Motor neuron (in vitro differentiated cells): ENCODE measurements around the gene RBM8A. TPM values are rescaled to one million over a fixed set of nuclear protein-coding genes. Genes with fewer than 3 reads are reported as not detected.
A peak's percentile ranks its signal among the peaks of the same experiment; 100 is the strongest.

Source experiments
- ATAC-seq, 8 experiments: fragments of 200-7000 bp; cut with Tn5 transposase; replicated peaks in 6 of 8; 2 replicates each; pipeline ENCODE4 v1.8.0; 2021; ENCODE audit warnings: mild to moderate bottlenecking in 8 of 8, moderate library complexity in 8 of 8
- H3K27ac ChIP-seq, 2 donors: fragments of 250-450 bp; sonication (Bioruptor Pico); 2 replicates each; pipeline ENCODE4 v1.9.0; 2021; ENCODE audit warnings: antibody characterized with exemption in 2 of 2, mild to moderate bottlenecking in 2 of 2, moderate library complexity in 1 of 2
- H3K4me1 ChIP-seq, 2 donors: fragments of 250-450 bp; sonication (Bioruptor Pico); replicated peaks in 1 of 2; 2 replicates each; pipeline ENCODE4 v1.6.1; 2021; ENCODE audit warnings: antibody characterized with exemption in 2 of 2, mild to moderate bottlenecking in 2 of 2, moderate library complexity in 1 of 2
- H3K4me3 ChIP-seq, 5 donors: fragments of 250-450 bp; sonication (Bioruptor Pico); 2 replicates each; pipeline ENCODE4 v1.9.0; 2021; ENCODE audit warnings: antibody characterized with exemption in 5 of 5, mild to moderate bottlenecking in 5 of 5, moderate library complexity in 4 of 5
- WGBS, 10 experiments: fragments of 450-650 bp; shearing (Covaris generic); methylation state at CpG; one replicate each; pipeline ENCODE4 v1.0.0; 2022; 5-methylcytosine and 5-hydroxymethylcytosine counted together
- in situ Hi-C, 9 experiments: fragments of 400-800 bp; cut with MboI; loops; one replicate each; pipeline ENCODE4 v1.15.0; 2021; ENCODE audit warnings: low sequenced_read_pairs in 9 of 9, low pct_unique_long_range_greater_than_20kb in 2 of 9; ENCODE audit not compliant: unreplicated experiment in 9 of 9
- total RNA-seq, 8 experiments: library from RNA; unstranded; fragments of 300-600 nt; gene quantifications; 2 replicates each; pipeline versions ENCODE4 v1.2.3 to v1.2.4, GENCODE V29; 2022

The RBM8A gene
- total RNA-seq, 8 experiments from 2014 or later, result 95.3 to 325 (median 176) TPM

DNA sequence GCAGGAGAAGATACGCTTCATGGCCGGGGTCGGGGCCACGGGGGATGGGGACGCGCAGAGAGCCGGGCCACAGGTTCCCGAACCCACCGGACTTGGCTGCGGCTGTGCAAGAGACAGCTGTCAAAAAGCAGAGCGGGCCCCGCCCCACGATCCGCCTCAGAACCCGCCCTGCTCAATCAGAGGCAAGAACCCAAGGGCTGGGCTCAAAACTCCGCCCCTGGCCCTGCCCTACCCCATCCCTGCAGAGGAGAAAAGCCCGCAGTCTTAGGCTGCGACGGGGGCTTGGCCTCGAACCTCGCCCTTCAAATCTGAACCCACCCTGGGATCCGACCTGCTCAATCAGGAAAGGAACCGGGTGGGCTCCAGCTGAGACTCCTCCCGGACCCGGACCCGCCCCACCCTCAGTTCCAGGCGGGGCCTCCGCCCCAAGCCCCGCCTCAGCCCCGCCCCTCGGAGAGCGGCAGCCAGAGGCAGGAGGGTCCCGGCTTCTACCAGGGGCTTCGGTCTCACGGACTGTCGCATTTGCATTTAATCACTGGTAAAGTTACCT, 41.5 kb downstream of the RBM8A start, which contains the start of gene ANKRD35:
TSS of gene ANKRD35 (minus strand) at position 129 of the 550 bp plus-strand sequence. CDS start at position 21, 108 bp downstream.
- peak; percentile 97 to 100 (median 98) for ATAC-seq
- Histone ChIP-seq H3K4me1 (peaks cover 5 to 6% of the 10 kb centered on the region in 2 donors), H3K27ac (no peak within 1 kb of the TSS), H3K4me3 (peak within 1 kb of the TSS; percentile 50 to 70 (median 63))
- 2% methylated on average over 9 of the region's 36 CpGs; no CpG with 5 or more reads in 9 of the 10 experiments for WGBS, 10 experiments
- in situ Hi-C loops, result loop anchor here in 1 of 9 experiments (10.0 kb wide), 1 partner anchor 119 kb away; no protein-coding TSS in a partner anchor

DNA sequence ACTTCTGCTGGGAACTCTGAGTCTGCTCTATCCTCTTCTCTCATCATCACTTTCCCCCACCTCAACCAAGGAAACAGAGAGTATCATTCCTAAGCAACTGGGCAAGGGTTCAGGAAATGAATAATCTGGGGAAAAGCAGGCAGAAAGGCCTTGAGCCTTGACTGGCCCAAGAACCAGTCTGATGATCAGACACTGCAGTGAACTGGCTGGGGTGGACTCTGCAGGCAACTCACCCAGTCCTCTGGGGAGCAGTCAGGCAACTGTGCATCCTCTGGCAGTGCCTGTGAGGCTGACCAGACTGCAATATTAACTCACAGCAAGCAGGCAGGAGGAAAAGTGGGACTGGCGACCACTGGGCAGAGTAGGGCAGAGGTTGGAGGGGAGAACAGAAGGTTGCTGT, 42.6 kb downstream of the RBM8A start:
- ATAC-seq, result no peak
- WGBS, 10 experiments, result 31 to 73% (median 53%) methylated on average over 1 of the region's 1 CpG; no CpG with 5 or more reads in 6 of the 10 experiments
- in situ Hi-C loops, result loop anchor here in 1 of 9 experiments (10.0 kb wide), 1 partner anchor 120 kb away; no protein-coding TSS in a partner anchor
- Histone ChIP-seq H3K27ac (no peak overlapping the region), H3K4me3 (peak overlapping the region in 2 of 5 donors; percentile 50 to 63), H3K4me1 (peaks cover 5 to 9% of the 10 kb centered on the region in 2 donors)

DNA sequence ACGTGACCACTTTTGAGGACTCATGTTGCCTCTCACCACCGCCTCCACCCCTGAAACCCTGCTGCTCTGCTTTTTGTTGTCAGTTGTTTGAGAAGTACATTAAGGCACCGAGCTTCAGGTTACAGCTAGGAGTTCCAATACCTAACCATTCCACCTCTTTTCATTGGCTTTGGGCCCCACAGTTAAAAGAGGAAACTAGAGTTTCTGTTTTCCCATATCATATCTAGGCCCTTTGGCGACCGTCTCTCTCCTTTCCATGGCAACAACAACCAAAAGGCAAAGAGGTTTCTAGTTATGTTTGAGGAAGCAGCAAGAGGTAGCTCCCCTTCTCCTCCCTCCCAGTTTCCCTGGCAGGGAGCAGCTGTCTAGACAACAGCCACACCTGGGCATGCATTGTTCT, 47.5 kb downstream of the RBM8A start:
- in situ Hi-C loops, result loop anchor here in 1 of 9 experiments (10.0 kb wide), 1 partner anchor 125 kb away; no protein-coding TSS in a partner anchor
- H3K27ac ChIP-seq, result no peak overlapping the region
- 0 to 89% (median 41%) methylated on average over 1 to 5 of the region's 5 CpGs for WGBS, 10 experiments
- H3K4me1 ChIP-seq, result peaks cover under 1 to 4% of the 10 kb centered on the region in 2 donors
- peak in 1 of 8 experiments; percentile 45 for ATAC-seq
- no peak overlapping the region for H3K4me3 ChIP-seq

DNA sequence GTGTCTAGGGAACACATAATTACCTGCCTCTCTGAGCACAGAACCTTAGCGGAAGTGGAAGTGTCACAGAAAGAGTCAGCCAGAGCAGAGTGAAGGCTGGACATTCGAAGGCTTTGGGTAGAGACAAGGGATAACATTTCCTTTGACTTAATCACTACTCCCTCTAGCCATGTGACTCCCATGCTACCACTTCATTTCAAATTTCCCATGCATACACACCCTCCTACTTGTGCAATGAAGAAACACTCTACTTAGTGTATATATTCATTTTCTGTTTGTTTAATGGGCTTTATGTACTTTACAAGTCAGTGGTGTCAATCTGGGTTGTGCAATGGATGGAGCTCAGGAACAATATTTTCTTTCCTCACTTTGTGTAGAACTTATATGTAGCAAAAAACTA, 48.6 kb downstream of the RBM8A start:
- no peak overlapping the region for H3K4me3 ChIP-seq
- in situ Hi-C loops, result no loop called here
- 46 to 100% (median 93%) methylated on average over 1 to 2 of the region's 2 CpGs; no CpG with 5 or more reads in 1 of the 10 experiments for WGBS, 10 experiments

DNA sequence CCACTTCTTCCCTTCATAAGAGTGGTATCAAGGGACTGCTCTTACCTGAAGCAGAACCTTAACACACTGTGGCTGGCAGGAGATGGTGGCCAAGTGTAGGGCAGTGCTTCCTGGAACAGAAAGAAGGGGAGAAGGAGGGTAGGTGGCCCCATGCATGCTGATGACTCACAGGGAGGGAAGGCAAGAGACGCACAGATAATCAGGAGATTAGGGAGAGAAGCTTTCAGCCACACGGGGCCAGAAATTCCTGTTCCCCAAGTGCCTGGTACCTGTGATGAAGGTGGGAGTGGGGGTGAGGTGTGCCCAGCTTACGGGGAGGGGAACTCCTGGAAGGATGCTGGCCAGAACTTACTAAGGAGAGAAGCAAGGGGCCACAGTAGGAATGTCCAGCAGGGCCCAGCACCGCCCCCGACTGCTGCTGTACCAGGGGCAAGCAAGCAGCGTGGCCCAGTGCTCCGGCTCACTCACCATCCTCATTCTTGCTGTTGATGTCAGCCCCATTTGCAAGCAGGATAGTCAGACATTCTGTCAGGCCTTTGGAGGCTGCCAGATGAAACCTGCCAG, 49.3 kb downstream of the RBM8A start:
- WGBS, 10 experiments, result 27 to 100% (median 72%) methylated on average over 1 to 4 of the region's 7 CpGs; no CpG with 5 or more reads in 5 of the 10 experiments
- peak in 1 of 8 experiments; percentile 55 for ATAC-seq
- peaks cover 0 to 4% of the 10 kb centered on the region in 2 donors for H3K4me1 ChIP-seq
- no peak overlapping the region for H3K27ac ChIP-seq
- in situ Hi-C loops, result no loop called here
- H3K4me3 ChIP-seq, result no peak overlapping the region

More for the DNA sequence above, 48.6 kb downstream of the RBM8A start:
- peak in 3 of 8 experiments; percentile 72 to 97 (median 96) for ATAC-seq
- Histone ChIP-seq H3K4me1 (peaks cover 0 to 4% of the 10 kb centered on the region in 2 donors), H3K27ac (no peak overlapping the region)

DNA sequence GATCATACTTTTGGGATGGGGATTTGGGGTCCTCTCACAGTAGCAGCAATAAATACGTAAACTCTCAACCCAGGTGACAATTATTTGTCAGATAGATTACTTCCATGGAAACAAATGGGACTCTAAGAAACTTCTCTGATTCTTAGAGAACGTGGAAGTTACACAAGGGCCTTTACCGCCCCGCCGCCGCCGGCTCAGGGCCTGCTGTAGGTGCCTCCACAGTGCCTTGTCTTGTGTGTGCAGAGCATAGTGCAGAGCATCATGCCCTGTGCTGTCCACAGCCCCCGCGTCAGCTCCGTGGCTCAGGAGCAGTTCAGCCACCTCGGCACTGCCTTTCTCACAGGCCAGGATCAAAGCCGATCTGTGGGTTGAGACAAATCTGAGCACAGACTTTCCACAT, 52.6 kb downstream of the RBM8A start:
- in situ Hi-C loops, result loop anchor here in 1 of 9 experiments (25.0 kb wide), 1 partner anchor 112 kb away; no protein-coding TSS in a partner anchor

DNA sequence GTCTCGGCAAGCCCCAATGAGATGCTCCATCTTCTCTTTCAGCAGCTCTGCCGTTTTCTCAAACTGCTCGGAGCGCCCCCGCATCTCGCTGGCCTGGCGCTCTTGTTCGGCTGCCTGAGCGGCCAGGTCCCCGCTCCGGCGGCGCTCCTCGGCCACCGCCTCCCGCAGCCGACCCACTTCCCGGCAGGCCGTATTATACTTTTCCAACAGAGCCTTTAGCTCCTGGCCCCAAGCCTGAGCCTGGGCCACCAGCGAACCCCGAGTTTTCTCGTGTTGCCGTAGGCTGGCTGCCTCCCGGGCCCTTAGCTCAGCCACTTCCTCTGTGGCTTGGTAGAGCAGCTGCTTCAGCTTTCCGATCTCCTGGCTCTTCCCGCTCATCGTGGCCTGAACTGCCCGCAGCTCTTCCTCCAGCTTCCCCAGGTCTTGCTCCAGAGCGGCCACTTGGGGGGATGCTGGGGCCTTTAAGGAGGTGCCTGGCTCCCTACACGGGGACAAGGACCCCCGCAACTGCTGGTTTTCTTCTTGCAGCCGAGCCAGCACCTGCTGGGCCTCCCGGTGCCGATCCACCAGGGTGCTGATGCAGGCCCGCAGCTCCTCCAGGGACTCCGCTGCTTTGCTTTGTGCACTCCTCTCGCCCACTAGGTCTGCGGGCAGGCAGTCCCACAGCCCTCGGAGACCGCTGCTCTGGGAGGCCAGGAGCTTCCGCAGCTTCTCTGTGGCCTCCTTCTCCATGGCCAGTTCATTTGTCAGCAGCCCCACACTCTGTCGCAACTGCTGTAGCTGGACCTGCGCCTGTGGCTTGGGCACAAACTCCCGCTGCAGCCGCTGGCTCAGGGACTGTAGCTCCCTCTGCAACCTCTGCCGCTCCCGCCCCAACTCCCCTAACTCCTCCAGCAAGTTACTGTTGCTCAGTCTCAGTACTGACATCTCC, 55.0 kb downstream of the RBM8A start:
- ATAC-seq, result peak; percentile 53 to 78 (median 62)
- WGBS, 10 experiments, result 10 to 71% (median 40%) methylated on average over 1 to 26 of the region's 47 CpGs; no CpG with 5 or more reads in 1 of the 10 experiments
- in situ Hi-C loops, result loop anchor here in 1 of 9 experiments (25.0 kb wide), 1 partner anchor 110 kb away; no protein-coding TSS in a partner anchor

More for the DNA sequence above, 52.6 kb downstream of the RBM8A start:
- Histone ChIP-seq H3K4me1 (no peaks in the 10 kb centered on the region), H3K4me3 (no peak overlapping the region), H3K27ac (no peak overlapping the region)
- ATAC-seq, result no peak
- WGBS, 10 experiments, result 70 to 96% (median 89%) methylated on average over 2 to 11 of the region's 12 CpGs; no CpG with 5 or more reads in 3 of the 10 experiments

More for the DNA sequence above, 55.0 kb downstream of the RBM8A start:
- Histone ChIP-seq H3K4me3 (no peak overlapping the region), H3K27ac (no peak overlapping the region), H3K4me1 (no peaks in the 10 kb centered on the region)

Other genes with a start within 250 kb of the RBM8A start
- gene PDZK1, start 220.1 kb downstream of the RBM8A start, total RNA-seq, result 1 to 10 TPM in 5 of 8 experiments, under 1 TPM in 3; 0.46 to 1.8 (median 1.2) TPM
- 1 to 10 TPM in 7 of 8 experiments, under 1 TPM in 1; 0.71 to 3.6 (median 2.3) TPM for gene CD160, start 208.0 kb downstream of the RBM8A start, total RNA-seq
- 10 to 100 TPM in 7 of 8 experiments, 1 to 10 TPM in 1; 7.2 to 18.7 (median 16.3) TPM for gene RNF115, start 103.4 kb downstream of the RBM8A start, total RNA-seq
- 10 to 100 TPM; 26.7 to 54.6 (median 32.0) TPM for gene POLR3C, start 103.3 kb downstream of the RBM8A start, total RNA-seq
- gene NUDT17, start 81.9 kb downstream of the RBM8A start, total RNA-seq, result 1 to 10 TPM; 1.6 to 7.2 (median 3.1) TPM
- gene PIAS3, start 68.4 kb downstream of the RBM8A start, total RNA-seq, result 10 to 100 TPM in 7 of 8 experiments, 1 to 10 TPM in 1; 8.2 to 24.9 (median 18.9) TPM
- gene ANKRD35, start 41.6 kb downstream of the RBM8A start, total RNA-seq, result 1 to 10 TPM in 1 of 8 experiments, under 1 TPM in 5, not detected in 2; 0.15 to 1.4 (median 0.32) TPM
- 1 to 10 TPM in 3 of 8 experiments, under 1 TPM in 5; 0.27 to 5.7 (median 0.84) TPM for gene ITGA10, start 17.4 kb downstream of the RBM8A start, total RNA-seq
- gene PEX11B, start 8.8 kb downstream of the RBM8A start, total RNA-seq, result 10 to 100 TPM; 16.6 to 31.0 (median 23.8) TPM
- gene LIX1L, start 30.5 kb upstream of the RBM8A start, total RNA-seq, result 10 to 100 TPM; 15.9 to 34.4 (median 23.2) TPM
- gene ANKRD34A, start 37.1 kb upstream of the RBM8A start, total RNA-seq, result 1 to 10 TPM; 1.1 to 3.8 (median 1.8) TPM
- gene POLR3GL, start 37.2 kb upstream of the RBM8A start, total RNA-seq, result 10 to 100 TPM; 12.5 to 55.4 (median 38.4) TPM
- gene TXNIP, start 69.1 kb upstream of the RBM8A start, total RNA-seq, result 1,000 to 10,000 TPM in 2 of 8 experiments, 100 to 1,000 TPM in 5, 10 to 100 TPM in 1; 43.6 to 1,017 (median 442) TPM
- under 1 TPM in 5 of 8 experiments, not detected in 3; 0.11 to 0.40 (median 0.32) TPM for gene HJV, start 94.3 kb upstream of the RBM8A start, total RNA-seq
- gene NBPF10, start 217.3 kb upstream of the RBM8A start, total RNA-seq, result 1 to 10 TPM in 4 of 8 experiments, under 1 TPM in 4; 0.43 to 2.2 (median 0.97) TPM